Endothelial cell (in vitro differentiated cells): Measurements from ENCODE around the gene PRMT5. TPM values are rescaled to one million over a fixed set of nuclear protein-coding genes. Genes with fewer than 3 reads are reported as not detected.

Source experiments
- DNase-seq: peaks from one replicate; pipeline ENCODE4 v3.0.0; 2021; ENCODE audit warnings: low spot score
- H3K27ac Mint-ChIP-seq: one replicate; pipeline ENCODE4 v1.8.0; 2021; ENCODE audit warnings: mixed read lengths, inconsistent platforms; ENCODE audit not compliant: unreplicated experiment
- H3K27me3 Mint-ChIP-seq: one replicate; pipeline ENCODE4 v1.8.0; 2021; ENCODE audit warnings: mild to moderate bottlenecking, moderate library complexity, mixed read lengths, inconsistent platforms; ENCODE audit not compliant: unreplicated experiment
- H3K36me3 Mint-ChIP-seq: one replicate; pipeline ENCODE4 v1.8.0; 2021; ENCODE audit warnings: mild to moderate bottlenecking, low read depth, mixed read lengths, inconsistent platforms; ENCODE audit not compliant: unreplicated experiment
- H3K4me1 Mint-ChIP-seq: one replicate; pipeline ENCODE4 v1.8.0; 2021; ENCODE audit warnings: mild to moderate bottlenecking, mixed read lengths, inconsistent platforms; ENCODE audit not compliant: unreplicated experiment
- H3K4me3 Mint-ChIP-seq: one replicate; pipeline ENCODE4 v1.8.0; 2021; ENCODE audit warnings: mild to moderate bottlenecking, mixed read lengths, inconsistent platforms; ENCODE audit not compliant: unreplicated experiment
- H3K9me3 Mint-ChIP-seq: one replicate; pipeline ENCODE4 v1.8.0; 2021; ENCODE audit warnings: mixed read lengths, inconsistent platforms; ENCODE audit not compliant: unreplicated experiment
- total RNA-seq: library from RNA; stranded (reverse); fragmentation: NEBNext Ultra II Directional; extraction: Animal tissue kit (Norgen Biotek cat#: 25700); gene quantifications from one replicate; pipeline ENCODE4 v1.2.1, GENCODE V29; 2021; ENCODE audit not compliant: unreplicated experiment
- TF ChIP-seq, protein P1 (sequence below): fragments of 200-600 bp; sonication (generic); IDR thresholded peaks from one replicate; pipeline ENCODE4 v1.5.0; 2021; ENCODE audit warnings: antibody characterized with exemption; ENCODE audit not compliant: unreplicated experiment

PRMT5 gene
- total RNA-seq, 1 donor from 2014 or later: 57.9 TPM

GRCh38 chr14:22976620-22977433, 47.7 kb upstream of the PRMT5 start:
- Mint-ChIP-seq H3K4me1 (peaks cover 27% of the 10 kb centered on the region), H3K4me3 (peak overlapping the region; percentile 53), H3K9me3 (no peaks in the 10 kb centered on the region), H3K27ac (peak overlapping the region; percentile 79), H3K36me3 (peaks cover 20% of the 10 kb centered on the region), H3K27me3 (peaks cover 21% of the 10 kb centered on the region)
- TF ChIP-seq, protein P1, sequence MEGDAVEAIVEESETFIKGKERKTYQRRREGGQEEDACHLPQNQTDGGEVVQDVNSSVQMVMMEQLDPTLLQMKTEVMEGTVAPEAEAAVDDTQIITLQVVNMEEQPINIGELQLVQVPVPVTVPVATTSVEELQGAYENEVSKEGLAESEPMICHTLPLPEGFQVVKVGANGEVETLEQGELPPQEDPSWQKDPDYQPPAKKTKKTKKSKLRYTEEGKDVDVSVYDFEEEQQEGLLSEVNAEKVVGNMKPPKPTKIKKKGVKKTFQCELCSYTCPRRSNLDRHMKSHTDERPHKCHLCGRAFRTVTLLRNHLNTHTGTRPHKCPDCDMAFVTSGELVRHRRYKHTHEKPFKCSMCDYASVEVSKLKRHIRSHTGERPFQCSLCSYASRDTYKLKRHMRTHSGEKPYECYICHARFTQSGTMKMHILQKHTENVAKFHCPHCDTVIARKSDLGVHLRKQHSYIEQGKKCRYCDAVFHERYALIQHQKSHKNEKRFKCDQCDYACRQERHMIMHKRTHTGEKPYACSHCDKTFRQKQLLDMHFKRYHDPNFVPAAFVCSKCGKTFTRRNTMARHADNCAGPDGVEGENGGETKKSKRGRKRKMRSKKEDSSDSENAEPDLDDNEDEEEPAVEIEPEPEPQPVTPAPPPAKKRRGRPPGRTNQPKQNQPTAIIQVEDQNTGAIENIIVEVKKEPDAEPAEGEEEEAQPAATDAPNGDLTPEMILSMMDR: no peak
- no peak for DNase-seq

DNA sequence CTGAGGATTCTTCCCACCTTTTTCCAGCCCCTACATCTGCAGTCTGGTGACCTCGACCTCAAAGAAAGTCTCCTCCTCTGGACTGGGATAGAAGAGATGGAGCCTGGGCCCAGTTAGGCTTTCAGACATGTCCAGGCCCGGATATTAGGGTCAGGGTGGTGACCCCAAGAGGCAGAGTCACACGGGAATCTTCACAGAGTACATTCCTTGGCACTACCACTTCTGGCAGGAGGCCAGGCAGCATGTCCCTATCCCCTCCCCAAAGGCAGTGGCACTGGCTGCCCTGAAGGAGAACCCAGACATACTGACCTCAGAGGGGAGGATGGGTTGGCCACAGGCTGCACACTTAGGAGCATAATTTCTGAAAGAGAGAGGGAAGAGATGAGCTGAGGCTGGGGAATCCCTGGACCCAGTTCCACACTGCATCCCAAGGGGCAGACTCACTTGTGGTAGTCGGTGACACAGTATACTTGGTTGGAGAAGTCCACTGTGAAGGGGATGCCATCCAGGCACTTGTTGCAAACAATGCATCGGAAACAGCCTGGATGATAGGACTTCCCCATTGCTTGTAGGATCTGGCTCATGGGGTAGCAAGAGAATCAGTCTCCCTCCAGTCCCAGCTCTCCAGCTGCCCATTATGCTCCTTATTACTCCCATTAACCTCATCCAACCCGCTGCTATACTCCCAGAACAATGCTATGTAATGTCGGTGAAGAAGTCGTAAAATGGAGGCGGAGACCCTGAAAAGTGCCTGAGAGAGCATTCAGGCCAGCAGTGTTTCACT, 45.5 kb upstream of the PRMT5 start:
- H3K4me3 Mint-ChIP-seq: no peak overlapping the region
- peaks cover 22% of the 10 kb centered on the region for H3K4me1 Mint-ChIP-seq
- TF ChIP-seq, protein P1: no peak
- no peak for DNase-seq
- H3K27me3 Mint-ChIP-seq: peaks cover 15% of the 10 kb centered on the region
- H3K27ac Mint-ChIP-seq: no peak overlapping the region
- H3K9me3 Mint-ChIP-seq: no peaks in the 10 kb centered on the region
- H3K36me3 Mint-ChIP-seq: peaks cover 16% of the 10 kb centered on the region

DNA sequence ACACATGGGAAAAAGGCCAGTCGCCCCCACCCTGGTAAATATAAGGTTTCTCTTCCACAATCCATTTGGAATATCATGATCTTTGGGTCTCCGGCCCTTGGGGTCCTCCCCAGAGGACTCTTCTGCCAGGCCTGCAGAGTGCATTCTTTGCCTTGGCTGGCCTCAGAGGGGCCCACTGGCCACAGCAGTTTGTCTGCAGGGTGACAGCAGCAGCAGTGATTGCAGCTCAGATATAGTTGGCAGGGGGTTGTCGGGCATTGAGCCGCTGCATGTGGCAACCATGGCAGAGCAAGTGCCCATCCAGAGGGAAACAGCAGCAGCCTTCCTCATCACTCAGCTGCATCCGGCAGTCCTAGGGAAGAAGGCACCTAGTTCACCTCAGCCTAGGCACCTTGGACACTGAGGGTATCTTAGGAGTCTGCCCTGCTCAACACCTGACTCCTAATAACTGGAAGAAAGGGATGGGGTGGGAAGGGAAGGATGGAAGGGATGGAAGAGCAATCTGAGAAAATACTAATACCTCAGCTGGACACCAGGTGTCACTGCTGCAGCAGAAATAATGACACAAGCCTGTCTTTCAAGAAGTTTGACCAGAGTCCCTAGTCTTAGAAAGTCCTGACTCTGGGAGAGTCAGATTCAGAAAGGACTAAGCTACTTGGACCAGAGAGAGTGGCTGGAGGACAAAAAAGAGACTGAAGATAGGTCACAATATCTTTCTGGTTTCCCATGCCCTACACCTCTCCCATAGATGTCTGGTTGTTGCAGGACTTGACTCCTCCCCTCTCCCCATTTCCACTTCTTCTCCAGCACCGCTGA, 44.2 kb upstream of the PRMT5 start:
- Mint-ChIP-seq H3K4me3 (no peak overlapping the region), H3K27me3 (peaks cover 9% of the 10 kb centered on the region), H3K4me1 (peaks cover 18% of the 10 kb centered on the region), H3K9me3 (no peaks in the 10 kb centered on the region), H3K36me3 (peaks cover 18% of the 10 kb centered on the region), H3K27ac (no peak overlapping the region)
- TF ChIP-seq, protein P1: peak; percentile 74
- peak; percentile 61 for DNase-seq

DNA sequence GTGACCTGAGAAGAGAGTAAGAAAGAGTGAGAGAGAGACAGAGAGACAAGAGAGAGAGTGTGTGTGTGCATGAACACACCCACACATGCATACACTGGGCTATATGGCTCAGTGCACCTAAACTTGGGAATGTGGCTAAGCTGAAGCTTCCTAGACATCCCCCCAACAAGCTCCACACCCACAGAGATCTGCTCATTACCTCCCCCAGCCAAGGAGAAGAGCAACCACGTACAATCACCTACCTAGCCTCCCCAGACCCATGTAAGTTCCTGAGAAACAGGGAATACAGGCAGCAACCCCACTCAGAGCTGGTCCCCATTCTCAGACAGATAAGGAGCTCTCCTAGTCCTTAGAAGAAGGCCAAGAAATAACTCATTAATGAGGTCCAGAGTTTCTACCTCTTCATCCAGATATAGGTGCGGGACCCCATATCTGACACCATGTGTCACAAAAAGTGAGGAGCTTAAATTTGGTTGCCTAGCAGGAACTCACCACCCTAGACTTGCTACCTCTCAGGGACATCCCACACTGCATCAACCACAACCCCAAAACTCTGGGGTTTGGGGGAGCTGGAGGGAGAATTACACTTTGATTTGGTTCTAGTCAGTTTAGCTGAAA, 43.2 kb upstream of the PRMT5 start:
- H3K4me1 Mint-ChIP-seq: peaks cover 11% of the 10 kb centered on the region
- H3K27ac Mint-ChIP-seq: no peak overlapping the region
- H3K36me3 Mint-ChIP-seq: peaks cover 15% of the 10 kb centered on the region
- H3K4me3 Mint-ChIP-seq: no peak overlapping the region
- TF ChIP-seq, protein P1: no peak
- peaks cover 7% of the 10 kb centered on the region for H3K27me3 Mint-ChIP-seq
- no peak for DNase-seq
- H3K9me3 Mint-ChIP-seq: no peaks in the 10 kb centered on the region
